GM21423 (cell line): Measurements from ENCODE around the gene CBX3.
"Not testable (repeated sequence)": the region's sequence is repeated elsewhere in the genome, so short reads cannot be mapped to it uniquely, and the experiment has no call there.

Experiments used
- ATAC-seq: cut with Tn5 transposase; IDR thresholded peaks from one replicate; pipeline ENCODE4 v1.9.1; 2021; ENCODE audit warnings: mild to moderate bottlenecking, moderate library complexity; ENCODE audit not compliant: unreplicated experiment

CBX3 gene

DNA sequence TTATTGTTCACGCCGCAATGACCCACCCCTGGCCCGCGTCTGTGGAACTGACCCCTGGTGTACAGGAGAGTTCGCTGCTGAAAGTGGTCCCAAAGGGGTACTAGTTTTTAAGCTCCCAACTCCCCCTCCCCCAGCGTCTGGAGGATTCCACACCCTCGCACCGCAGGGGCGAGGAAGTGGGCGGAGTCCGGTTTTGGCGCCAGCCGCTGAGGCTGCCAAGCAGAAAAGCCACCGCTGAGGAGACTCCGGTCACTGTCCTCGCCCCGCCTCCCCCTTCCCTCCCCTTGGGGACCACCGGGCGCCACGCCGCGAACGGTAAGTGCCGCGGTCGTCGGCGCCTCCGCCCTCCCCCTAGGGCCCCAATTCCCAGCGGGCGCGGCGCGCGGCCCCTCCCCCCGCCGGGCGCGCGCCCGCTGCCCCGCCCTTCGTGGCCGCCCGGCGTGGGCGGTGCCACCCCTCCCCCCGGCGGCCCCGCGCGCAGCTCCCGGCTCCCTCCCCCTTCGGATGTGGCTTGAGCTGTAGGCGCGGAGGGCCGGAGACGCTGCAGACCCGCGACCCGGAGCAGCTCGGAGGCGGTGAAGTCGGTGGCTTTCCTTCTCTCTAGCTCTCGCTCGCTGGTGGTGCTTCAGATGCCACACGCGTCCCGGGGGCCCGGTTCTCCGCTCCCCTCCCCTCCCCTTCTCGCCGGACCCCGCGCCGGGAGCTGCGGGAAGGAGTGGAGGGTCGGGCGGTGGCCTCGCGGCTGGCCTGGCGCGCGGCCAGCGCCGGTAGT, at the start of gene CBX3:
Gene CBX3, plus strand, starts transcription at position 499 of the 772 bp plus-strand sequence. CDS start 1,254 bp downstream, outside the sequence.
- ATAC-seq: peak; percentile 44

GRCh38 chr7:26151953-26152781, 49.4 kb upstream of the CBX3 start, which contains the start of gene NFE2L3:
TSS of gene NFE2L3 (plus strand) at chr7:26152198. CDS start at chr7:26152499, 301 bp downstream.
- ATAC-seq: peak; percentile 67

DNA sequence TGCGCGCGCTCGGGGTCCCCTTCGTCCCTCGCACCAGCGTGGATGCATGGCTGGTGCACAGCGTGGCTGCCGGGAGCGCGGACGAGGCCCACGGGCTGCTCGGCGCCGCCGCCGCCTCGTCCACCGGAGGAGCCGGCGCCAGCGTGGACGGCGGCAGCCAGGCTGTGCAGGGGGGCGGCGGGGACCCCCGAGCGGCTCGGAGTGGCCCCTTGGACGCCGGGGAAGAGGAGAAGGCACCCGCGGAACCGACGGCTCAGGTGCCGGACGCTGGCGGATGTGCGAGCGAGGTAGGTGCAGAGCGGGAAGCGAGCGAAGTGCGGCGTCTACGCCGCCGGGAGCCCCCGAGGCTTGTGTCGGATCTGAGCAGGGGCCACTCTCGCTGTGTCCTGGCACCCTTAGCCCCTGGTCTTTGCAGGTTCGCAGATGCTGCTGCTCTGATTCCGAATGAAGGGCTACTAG, 48.7 kb upstream of the CBX3 start:
- peak; percentile 12 for ATAC-seq

GRCh38 chr7:26153241-26153822, 48.2 kb upstream of the CBX3 start:
- ATAC-seq: no peak

GRCh38 chr7:26153823-26154783, 47.4 kb upstream of the CBX3 start:
- ATAC-seq: no peak

DNA sequence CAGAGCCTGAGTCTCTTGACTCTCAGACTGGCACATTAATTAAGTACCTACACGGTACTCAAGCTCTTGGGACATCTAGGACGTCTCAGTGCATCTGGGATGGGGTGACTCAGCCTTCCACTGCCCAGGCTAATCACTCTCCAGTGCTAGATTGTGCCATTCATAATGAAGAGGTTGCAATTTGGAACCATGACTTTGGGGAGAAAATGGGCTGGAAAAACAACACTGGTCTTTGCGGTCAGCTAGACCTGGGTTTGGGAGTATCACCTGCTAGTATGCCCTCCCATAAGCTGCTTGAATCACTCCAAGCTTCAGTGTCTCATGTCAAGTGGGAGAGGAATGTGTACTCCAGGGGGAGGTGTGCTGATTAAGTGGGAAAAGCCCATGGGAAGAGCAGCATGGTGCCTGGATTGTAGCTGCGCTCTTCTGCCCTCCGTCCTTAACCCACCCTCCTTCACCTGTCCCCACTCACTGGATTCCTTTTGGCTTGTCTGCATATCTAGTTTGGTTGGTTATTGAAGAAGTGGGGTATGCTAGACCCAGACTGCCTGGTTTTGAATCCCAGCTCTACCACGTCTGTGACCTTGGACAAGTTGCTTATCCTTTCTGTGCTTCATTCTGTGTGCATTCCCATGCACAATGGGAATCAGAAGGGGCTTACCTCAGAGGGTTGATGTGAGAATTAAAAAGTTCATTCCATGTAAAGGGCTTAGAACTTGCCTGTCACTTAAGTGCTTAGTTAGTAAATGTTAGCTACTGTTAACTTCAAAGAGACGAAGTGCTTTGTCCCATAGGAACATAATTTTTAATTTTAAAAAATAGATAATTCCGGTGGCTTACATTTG, 45.8 kb upstream of the CBX3 start:
- no peak for ATAC-seq

DNA sequence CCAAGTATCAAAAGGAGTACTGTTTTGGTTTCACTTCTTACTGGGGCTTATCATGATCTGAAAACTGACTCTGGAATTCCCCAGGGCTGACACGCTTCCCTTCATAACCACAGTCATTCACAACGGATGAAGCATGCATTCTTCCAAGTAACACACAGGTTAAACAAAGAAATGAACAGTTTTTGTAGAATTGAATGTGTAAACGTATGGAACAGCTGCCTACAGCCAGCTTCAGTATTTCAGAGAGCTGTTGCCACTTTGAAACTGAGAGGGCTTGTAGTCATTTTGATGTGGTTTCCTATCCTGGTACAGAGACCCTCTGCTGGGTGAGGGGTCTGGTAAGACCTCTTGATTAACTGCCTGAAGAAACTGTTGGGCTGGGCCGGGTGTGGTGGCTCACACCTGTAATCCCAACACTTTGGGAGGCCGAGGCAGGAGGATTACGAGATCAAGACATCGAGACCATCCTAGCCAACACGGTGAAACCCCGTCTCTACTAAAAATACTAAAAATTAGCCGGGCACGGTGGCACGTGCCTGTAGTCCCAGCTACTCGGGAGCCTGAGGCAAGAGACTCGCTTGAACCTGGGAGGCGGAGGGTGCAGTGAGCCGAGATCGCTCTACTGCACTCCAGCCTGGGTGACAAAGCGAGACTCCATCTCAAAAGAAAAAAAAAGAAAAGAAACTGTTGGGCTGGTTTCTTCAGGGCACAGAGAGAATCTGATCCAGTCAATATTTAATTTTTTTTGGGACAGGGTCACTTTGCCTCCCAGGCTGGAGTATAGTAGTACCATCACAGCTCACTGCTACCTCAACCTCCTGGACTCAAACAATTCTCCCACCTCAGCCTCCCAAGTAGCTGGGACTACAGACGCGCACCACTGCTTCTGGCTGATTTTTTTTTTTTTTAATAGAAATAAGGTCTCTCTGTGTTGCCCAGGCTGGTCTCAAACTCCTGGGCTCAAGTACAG, 44.8 kb upstream of the CBX3 start:
- no peak for ATAC-seq

DNA sequence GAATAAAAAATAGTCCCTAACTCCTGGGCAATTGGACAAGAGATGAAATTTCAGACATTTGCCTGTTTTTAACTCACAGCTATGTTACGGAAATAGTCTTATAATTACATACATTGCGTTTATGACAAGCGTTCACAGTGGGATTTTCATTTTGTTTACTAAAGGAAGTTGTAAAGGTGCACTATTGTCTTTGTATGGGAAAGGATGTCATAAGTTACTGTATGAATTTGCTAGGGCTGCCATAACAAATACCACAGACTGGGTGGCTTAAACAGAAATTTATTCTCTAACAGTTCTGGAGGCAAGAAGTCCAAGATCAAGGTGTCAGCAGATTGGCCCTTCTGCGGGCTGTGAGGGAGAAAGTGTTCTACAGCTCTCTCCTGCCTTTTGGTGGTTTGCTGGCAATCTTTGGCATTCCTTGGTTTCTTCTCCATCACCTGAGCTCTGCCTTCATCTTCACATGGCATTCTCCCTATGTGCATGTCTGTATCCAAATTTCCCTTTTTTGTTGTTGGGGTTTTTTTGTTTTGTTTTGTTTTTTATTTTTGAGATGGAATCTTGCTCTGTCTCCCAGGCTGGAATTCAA, 43.9 kb upstream of the CBX3 start:
- no peak for ATAC-seq

DNA sequence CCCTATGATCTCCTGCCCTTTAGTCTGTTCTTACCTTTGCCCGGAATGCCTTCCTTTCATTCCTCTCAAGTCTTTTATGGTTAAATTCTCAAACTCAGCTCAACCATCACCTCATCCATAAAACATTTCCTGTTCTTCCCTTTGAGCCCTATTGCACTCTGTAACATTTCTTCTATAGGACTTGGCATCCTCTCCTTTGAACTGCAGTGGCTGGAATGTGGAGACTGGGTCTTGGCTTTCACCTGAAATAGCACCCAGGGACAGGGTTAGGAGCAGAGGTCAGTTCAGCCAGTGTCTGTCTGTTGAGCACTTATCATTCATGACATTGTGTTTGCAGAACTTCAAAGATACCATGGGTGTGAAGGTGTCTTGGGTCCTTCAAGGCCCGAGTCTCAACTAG, 42.3 kb upstream of the CBX3 start:
- ATAC-seq: no peak

- ATAC-seq: no peak
Observed at GRCh38 chr7:26160896-26161295, 40.6 kb upstream of the CBX3 start.

DNA sequence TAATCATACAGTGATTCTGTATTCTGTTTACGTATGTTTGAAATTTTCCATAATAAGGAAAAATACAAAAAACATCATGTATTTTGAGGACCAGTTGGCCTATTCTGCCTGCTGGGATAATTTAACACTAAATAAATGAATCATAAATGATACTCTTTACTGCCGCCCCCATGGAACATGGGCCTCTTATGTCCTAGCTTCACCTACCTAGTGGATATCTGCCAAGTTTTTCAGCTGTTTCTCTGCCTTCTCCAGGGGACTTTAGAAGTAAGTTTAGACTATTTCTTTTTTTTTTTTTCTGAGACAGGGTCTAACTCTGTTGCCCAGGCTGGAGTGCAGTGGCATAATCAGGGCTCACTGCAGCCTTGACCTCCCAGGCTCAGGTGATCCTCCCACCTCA, 39.1 kb upstream of the CBX3 start:
- ATAC-seq: no peak

DNA sequence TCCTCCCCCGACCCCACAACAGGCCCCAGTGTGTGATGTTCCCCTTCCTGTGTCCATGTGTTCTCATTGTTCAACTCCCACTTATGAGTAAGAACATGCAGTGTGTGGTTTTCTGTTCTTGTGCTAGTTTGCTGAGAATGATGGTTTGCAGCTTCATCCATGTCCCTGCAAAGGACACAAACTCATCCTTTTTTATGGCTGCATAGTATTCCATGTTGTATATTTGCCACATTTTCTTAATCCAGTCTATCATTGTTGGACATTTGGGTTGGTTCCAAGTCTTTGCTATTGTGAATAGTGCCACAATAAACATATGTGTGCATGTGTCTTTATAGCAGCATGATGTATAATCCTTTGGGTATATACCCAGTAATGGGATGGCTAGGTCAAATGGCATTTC, 37.7 kb upstream of the CBX3 start:
- ATAC-seq: not testable (repeated sequence)

DNA sequence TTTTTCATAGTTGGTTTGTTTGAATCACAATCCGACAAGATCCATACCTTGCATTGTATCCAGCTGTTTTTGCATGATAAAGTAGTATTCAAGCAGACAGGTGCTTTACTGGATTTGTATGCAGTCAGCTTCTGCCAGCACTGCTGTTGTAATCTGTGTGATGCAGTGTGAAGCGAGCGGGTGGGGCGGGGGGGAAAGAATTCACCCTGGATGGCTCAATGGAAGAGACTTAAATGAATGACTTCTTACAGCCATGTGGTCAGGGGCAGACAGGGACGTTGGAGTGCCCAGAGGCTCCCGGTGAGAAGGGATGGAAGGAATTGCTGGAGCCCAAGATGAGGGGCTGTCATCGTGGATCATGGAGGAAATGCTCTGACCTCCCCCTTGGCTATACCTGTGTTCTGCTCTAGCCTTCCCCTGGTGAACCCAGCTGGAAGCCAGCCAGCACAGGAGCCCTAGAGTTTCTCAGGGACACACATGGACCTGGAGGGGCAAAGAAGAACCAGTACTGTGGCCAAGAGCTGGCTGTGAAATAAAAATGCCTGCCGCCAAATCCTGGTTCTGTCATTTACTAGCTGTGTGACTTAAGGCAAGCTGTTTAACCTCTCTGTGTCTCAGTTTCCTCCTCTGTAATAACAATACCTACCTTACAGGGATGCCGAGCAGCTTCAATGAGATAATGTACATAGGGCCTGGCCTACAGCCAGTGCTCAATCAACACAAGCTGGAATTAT, 35.4 kb upstream of the CBX3 start:
- ATAC-seq: no peak

DNA sequence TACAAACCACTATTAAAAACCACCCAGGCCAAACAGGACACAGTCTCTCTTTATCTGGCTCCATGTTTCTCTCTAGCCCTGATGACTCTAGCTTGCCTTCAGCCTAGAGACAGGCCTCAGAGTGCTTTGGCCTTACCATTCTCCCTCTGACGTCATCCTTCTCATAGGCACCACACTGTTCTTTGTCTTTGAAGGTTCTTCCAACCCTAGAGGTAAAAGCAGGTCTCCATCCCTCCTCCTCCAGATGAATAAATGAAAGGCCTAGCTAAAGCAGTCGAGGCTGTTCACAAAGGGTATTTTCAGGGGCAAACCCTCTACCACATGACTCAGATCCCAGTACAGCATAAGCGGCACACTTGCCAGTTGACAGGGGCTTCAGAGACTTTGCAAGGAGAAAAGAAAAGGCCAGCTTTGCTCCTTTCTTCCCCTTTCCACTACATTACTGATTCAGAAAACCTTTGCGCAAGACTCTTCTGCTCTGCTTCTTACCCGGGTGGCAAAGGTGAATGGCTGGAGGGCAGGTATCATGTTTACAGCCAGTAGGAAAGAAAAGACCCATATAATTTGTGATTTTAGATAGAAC, 34.8 kb upstream of the CBX3 start:
- no peak for ATAC-seq

- peak; percentile 88 for ATAC-seq
Observed at GRCh38 chr7:26167303-26167934, 34.1 kb upstream of the CBX3 start.

GRCh38 chr7:26168458-26169023, 33.0 kb upstream of the CBX3 start:
- no peak for ATAC-seq
